GM18520 (cell line): Measurements from ENCODE around the gene HMX2.
"Not testable (repeated sequence)": the region's sequence is repeated elsewhere in the genome, so short reads cannot be mapped to it uniquely, and the experiment has no call there.

Experiments used
- ATAC-seq: cut with Tn5 transposase; IDR thresholded peaks from one replicate; pipeline ENCODE4 v1.9.1; 2021; ENCODE audit not compliant: unreplicated experiment

HMX2 gene

GRCh38 chr10:123150986-123151736 lies 3.2 kb downstream of the HMX2 start:
- no peak for ATAC-seq

GRCh38 chr10:123151737-123152135 lies 3.8 kb downstream of the HMX2 start:
- ATAC-seq: no peak

GRCh38 chr10:123153486-123154091 lies 5.7 kb downstream of the HMX2 start:
- no peak for ATAC-seq

- peak; percentile 93 for ATAC-seq
Measured at GRCh38 chr10:123154092-123154710, 6.3 kb downstream of the HMX2 start, which contains the start of gene BUB3. Gene BUB3, plus strand, starts transcription at chr10:123154402. Its CDS starts 516 bp downstream, at chr10:123154918.

DNA sequence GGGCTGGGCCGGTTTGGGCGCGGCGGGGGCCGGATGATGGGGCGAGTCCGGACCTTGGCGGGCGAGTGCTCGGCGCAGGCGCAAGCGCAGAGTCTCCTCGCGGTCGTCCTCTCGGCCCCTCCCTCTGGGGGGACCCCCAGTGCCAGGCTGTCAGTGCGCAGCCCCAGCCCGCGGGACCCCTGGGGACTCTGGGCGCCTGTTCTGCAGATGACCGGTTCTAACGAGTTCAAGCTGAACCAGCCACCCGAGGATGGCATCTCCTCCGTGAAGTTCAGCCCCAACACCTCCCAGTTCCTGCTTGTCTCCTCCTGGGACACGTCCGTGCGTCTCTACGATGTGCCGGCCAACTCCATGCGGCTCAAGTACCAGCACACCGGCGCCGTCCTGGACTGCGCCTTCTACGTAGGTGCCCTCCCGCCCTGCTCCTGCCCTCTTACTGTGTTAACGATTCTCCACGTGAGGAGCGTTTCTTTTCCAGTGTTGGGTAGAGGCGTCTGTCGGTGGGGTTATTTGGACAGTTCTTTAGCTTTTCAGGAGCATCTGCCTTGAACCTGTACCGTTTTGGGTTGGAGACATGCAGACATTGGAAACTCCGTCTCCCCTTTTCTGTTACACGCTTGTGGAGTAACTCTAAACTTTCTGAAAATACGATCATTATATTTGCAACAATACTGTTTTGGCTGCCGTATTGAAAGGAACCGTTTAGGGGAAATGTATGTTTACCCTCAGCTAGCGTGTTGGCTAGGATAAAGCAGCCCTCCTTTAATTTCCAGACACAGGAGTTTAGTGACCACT lies 7.0 kb downstream of the HMX2 start:
- peak; percentile 32 for ATAC-seq

DNA sequence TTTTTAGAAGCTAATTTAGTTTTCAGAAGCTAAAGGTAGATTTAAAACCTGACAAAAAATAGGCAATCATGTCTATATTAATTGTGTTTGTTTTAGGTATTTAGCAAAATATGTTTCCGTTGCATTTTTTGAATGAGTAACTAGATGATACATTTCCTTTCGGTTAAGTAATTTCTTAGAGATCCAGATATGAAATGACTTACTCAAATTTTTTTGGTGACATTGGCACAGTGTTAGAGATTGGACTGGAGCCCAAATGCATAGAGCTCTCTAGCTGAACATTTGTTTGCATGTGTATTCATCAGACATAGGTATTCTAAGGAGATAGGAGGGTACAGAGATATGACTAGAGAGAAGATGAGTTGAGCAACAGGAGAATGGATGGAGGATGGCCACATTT lies 8.1 kb downstream of the HMX2 start:
- ATAC-seq: no peak

DNA sequence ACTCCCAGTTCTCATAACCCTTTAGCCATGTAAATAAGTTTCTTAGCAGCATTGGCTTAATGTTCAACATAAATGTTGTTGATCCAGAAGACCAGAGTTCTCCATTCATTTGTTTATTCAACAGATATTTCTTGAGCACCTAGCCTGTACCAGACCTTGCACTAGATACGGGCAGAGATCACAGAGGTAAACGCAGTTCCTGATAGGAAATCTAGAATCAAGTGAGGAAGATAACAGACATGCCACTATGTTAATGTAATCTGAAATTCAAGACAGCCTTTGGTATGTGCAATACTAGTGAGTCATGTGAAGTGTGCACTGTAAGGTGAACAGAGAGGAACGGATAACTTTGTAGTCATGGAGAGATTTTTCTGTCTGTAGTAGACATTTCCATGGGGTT lies 9.3 kb downstream of the HMX2 start:
- no peak for ATAC-seq

GRCh38 chr10:123158682-123159081 lies 10.7 kb downstream of the HMX2 start:
- no peak for ATAC-seq

DNA sequence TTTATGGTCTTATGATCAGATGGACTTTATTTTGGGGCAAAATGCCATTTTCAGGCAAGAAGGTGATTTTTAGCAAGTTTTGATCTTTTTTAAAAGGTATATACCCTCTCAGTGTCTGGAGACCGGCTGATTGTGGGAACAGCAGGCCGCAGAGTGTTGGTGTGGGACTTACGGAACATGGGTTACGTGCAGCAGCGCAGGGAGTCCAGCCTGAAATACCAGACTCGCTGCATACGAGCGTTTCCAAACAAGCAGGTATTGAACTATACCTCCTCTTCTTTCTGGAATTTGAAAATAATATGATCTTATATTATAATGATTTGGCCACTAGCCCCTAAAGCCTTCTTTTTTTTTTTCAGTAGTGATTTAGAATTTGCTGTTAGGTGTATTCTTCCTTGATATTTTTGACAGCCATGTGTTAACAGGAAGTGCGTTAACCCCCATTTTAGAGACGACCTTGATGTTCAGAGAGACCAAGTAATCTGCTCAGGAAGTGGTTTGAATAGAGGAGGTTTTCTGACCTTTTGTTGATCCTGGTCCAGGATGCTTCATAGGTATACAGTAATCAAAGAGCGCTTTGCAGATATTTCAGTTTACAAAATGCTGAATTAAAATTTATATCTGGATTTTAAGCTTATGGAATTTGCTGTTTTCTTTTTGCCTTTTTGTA lies 12.5 kb downstream of the HMX2 start:
- ATAC-seq: no peak

DNA sequence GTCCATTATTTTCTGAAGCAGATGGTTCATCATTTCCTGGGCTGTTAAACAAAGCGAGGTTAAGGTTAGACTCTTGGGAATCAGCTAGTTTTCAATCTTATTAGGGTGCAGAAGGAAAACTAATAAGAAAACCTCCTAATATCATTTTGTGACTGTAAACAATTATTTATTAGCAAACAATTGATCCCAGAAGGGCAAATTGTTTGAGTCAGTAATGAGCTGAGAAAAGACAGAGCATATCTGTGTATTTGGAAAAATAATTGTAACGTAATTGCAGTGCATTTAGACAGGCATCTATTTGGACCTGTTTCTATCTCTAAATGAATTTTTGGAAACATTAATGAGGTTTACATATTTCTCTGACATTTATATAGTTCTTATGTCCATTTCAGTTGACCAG lies 16.4 kb downstream of the HMX2 start:
- ATAC-seq: no peak

- ATAC-seq: no peak
Measured at GRCh38 chr10:123165445-123166072, 17.6 kb downstream of the HMX2 start.

DNA sequence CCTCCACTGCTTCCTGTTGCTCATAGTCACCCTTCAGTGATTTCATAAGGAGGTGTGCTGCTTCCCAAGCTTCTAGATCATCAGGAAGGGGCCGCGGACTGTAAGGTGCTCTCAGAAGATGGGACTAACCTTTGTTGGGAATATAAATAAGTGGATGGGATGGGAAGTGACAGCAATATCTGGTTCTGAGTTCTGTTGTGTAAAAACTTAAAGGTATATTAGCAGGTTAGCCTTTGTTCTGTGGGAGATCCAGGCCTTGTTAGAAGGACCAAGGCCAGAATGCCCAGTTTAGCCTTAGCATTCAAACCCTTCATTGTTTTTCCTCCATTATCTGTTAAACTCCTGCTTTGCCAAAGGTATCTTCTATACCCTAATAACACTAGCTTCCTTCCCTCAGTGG lies 18.7 kb downstream of the HMX2 start:
- ATAC-seq: no peak

DNA sequence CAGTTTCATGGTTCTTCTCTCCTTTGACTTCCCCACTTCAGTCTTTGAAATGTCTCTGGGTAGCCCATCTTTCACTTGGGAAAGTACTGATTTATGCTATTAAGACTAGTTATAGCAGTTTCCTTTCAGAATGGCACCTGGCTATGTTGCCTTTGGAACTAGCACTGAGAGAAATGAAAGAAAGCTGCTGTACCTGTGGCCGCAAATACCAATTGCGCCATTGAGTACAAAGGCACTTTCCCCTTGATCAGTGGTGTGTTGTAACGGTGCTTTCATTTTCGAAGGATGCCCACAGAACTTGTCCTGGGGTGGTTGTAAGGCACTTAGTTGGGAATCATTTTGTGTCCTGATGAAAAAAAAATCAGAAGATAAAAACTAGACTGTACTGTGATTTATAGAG lies 23.0 kb downstream of the HMX2 start:
- no peak for ATAC-seq

DNA sequence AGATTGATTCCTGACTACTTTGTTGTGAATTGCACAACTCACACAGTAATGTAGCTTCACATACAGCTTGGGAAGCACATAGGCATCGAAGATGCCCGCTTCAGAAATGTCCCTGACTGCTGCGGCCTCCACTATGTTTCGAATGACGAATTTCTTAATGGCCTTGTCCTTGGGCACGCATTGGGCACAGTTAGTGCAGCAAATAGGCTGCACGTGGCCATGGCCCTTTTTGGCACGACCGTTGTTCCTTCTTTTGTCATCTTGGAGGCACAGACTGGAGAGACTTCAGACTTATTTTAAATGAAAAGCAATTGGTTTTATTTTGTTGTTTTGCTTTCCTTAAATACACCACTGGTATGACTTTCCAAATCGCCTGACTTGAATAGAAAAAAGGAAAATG lies 23.7 kb downstream of the HMX2 start:
- not testable (repeated sequence) for ATAC-seq

DNA sequence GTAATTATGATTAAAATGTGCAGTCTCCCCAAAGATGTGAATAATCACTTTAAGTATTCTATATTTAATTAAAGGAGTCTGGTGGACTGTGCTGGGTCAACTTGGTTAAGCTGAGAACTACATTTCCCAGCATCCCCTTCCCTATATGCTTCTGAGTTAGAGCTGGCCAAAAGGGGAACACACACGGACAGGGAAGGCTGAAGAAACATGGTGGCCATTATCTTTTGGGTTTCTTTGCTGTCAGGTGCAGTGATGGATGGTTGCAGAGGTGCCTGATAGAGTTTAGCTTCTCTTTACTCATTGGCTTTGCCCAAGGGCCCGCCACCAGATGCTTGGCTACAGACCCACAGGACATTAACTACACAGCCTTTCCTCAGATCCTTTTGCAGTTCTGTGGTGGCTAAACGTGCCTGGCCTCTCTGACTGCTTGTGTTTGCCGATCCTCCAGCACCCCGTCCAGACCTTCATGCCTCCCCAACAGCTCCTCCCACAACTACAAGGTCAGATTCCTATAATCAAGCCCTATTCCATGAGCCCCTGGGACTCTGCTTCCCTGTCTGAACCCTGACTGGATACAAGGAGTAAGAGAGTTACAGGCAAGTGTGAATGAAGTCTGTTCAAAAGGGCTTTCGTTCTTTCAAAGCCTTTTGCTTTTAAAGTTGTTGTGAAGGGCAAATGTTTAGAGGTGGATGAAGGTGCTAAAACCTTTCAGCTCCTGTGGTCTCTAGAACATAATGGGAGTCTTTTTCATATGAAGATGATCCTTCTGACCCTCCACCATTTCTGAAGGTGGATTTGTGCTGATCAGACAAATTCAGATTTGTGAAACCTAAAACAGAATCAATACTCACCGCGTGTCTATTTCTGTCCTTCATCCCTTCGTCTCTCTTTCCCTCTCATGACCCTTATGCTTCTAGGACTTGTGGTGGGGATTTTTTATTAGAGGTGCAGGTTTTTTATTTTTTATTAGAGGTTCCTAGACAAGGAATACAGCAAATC lies 27.8 kb downstream of the HMX2 start:
- ATAC-seq: no peak

DNA sequence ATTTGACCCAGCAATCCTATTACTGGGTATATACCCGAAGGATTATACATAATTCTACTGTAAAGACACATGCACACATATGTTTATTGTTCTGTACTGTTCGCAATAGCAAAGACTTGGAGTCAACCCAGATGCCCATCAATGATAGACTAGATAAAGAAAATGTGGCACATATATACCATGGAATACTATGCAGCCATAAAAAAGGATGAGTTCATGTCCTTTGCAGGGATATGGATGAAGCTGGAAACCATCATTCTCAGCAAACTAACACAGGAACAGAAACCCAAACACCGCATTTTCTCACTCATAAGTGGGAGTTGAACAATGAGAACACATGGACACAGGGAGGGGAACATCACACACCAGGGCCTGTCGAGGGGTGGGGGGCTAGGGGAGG lies 30.5 kb downstream of the HMX2 start:
- ATAC-seq: not testable (repeated sequence)

GRCh38 chr10:123180101-123181090 lies 32.5 kb downstream of the HMX2 start:
- no peak for ATAC-seq

GRCh38 chr10:123183724-123184123 lies 35.8 kb downstream of the HMX2 start:
- no peak for ATAC-seq
